HG03442 (cell line): ENCODE results near the gene DHDH.

Experiments
- ATAC-seq: cut with Tn5 transposase; IDR thresholded peaks from one replicate; pipeline ENCODE4 v1.9.1; 2021; ENCODE audit warnings: mild to moderate bottlenecking, moderate library complexity; ENCODE audit not compliant: unreplicated experiment

Gene DHDH

DNA sequence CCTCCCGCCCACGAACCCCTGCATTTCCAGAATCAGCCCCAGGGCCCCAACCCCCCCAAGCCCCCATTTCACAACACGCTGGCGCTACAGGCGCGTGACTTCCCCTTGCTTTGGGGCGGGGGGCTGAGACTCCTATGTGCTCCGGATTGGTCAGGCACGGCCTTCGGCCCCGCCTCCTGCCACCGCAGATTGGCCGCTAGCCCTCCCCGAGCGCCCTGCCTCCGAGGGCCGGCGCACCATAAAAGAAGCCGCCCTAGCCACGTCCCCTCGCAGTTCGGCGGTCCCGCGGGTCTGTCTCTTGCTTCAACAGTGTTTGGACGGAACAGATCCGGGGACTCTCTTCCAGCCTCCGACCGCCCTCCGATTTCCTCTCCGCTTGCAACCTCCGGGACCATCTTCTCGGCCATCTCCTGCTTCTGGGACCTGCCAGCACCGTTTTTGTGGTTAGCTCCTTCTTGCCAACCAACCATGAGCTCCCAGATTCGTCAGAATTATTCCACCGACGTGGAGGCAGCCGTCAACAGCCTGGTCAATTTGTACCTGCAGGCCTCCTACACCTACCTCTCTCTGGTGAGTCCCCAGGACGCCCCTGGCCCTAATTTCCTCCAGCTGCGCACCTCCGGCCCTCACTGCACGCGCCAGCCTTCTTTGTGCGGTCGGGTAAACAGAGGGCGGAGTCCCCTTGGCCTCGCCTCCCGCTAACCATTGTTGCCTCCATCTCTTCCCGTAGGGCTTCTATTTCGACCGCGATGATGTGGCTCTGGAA lies 31.7 kb downstream of the DHDH start, which contains the start of gene FTL:
TSS of gene FTL (plus strand) at position 270 of the 766 bp plus-strand sequence. CDS start at position 469, 199 bp downstream.
- ATAC-seq: peak; percentile 66

DNA sequence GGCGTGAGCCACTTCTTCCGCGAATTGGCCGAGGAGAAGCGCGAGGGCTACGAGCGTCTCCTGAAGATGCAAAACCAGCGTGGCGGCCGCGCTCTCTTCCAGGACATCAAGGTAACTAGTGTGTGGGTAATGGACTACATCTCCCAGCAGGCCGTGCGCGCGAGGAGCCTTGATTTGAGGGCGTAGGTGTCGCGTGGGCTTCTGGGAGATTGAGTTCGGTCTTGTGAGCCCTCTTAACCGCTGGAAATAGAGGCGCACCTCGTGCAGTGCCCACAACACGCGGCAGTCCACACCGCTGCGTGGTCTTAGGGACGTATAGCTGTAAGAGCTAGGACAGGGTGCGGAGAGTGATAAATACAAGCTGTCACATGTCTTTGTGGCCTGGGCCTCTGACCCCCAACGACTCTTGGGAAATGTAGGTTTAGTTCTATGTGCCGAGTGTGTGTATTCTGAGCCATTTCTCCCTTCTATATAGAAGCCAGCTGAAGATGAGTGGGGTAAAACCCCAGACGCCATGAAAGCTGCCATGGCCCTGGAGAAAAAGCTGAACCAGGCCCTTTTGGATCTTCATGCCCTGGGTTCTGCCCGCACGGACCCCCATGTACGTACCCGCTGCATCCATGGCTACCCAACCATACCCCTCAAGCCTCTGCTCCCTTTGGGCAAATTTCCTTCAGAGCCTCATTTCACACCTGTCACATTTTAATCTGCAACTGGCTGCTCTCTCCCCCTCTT lies 32.5 kb downstream of the DHDH start:
- ATAC-seq: peak; percentile 20

DNA sequence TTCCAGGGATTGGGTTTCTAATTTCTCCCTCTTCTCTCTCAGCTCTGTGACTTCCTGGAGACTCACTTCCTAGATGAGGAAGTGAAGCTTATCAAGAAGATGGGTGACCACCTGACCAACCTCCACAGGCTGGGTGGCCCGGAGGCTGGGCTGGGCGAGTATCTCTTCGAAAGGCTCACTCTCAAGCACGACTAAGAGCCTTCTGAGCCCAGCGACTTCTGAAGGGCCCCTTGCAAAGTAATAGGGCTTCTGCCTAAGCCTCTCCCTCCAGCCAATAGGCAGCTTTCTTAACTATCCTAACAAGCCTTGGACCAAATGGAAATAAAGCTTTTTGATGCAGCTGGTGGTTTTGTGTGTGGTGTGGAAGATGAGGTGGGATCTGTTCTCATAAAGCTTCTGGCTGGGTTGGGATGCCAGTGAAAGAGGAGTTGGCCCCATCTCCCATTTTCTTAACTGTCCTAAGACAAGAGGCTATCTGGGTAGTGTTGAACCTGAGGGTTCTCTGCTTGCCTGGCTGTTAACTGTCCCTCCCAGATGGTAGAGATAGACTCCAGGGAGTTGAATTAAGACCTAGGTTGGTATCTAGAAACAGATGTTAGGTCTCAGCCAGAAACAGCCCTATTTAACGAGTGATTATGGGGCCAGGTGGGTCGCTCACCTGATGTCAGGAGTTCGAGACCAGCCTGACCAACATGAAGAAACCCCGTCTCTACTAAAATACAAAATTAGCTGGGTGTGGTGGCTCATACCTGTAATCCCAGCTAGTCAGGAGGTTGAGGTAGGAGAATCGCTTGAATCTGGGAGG lies 33.2 kb downstream of the DHDH start:
- ATAC-seq: no peak

DNA sequence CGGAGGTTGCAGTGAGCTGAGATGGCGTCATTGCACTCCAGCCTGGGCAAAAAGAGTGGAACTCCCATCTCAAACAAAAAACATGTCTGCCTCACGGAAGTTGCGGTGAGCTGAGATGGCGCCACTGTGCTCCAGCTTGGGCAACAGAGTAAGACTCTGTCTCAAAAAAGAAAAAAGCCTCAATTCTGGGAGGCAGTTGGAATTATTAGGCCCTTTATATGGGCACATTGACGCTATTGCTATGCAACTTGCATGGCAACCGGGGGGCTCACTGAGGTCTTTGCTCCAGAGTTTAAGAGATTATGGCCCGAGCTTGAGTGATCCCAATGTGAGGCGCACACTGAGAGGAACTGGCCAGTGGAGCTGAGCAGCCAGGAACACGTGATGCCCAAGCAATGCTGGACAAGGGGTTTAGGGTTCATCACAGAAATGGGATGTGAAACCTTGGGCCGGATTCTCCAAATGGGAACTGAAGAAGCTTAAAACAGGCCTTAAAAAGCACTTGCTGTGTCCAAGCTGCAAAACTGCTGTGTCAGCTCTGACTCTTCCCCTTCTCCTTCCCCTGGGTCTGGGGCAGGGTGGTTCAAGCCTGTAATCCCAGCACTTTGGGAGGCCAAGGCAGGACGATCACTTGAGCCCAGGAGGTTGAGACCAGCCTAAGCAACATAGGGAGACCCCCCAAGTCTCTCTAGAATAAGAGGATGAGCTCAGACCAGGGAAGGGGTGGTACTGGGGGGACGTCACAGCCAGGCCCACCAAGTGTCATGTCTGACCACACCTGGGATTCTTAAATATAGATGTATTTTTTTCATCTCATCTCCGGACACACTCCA lies 34.1 kb downstream of the DHDH start:
- ATAC-seq: no peak

DNA sequence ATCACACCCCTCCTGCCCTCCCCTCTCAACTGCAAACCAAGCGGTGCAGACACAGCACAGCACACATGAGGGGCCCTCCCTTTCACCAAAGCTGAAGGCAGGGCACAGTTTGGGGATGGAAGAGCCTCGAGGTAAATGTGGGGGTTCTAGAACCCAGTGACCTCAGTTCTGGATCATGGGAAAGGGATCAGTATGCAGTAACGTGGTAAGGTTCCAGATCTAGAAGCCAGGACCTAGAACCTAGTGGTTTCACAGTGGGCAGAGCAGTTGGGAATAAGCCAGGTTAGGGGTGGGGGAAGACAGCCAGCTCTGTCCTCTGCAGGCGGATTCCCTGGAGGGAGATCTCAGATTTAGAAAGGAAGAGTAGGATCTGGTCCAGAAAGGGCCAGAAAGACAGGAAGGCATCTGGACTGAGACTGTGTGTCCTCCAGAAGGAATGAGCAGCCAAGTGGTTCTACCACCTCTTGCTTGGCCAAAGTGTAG lies 34.7 kb downstream of the DHDH start:
- no peak for ATAC-seq

DNA sequence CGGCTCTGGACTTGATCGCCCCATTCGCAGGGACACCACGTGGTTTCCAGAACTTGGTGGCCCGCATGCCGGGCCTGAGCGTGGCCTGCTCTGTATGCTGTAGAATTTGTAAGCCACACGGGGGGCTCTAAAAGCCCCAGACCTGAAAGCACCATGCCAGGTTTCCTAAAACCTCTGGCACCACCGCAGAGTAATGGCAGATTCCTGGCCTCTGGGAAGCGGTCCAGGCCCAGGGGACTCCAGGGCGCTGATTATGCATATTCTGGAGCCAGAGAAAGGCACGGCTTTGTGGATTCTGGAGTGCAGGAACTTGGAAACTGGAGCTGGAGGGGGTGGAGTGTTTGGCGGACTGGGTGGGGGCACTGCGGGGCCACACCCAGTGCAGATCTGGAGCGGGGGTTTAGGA lies 35.3 kb downstream of the DHDH start:
- no peak for ATAC-seq

DNA sequence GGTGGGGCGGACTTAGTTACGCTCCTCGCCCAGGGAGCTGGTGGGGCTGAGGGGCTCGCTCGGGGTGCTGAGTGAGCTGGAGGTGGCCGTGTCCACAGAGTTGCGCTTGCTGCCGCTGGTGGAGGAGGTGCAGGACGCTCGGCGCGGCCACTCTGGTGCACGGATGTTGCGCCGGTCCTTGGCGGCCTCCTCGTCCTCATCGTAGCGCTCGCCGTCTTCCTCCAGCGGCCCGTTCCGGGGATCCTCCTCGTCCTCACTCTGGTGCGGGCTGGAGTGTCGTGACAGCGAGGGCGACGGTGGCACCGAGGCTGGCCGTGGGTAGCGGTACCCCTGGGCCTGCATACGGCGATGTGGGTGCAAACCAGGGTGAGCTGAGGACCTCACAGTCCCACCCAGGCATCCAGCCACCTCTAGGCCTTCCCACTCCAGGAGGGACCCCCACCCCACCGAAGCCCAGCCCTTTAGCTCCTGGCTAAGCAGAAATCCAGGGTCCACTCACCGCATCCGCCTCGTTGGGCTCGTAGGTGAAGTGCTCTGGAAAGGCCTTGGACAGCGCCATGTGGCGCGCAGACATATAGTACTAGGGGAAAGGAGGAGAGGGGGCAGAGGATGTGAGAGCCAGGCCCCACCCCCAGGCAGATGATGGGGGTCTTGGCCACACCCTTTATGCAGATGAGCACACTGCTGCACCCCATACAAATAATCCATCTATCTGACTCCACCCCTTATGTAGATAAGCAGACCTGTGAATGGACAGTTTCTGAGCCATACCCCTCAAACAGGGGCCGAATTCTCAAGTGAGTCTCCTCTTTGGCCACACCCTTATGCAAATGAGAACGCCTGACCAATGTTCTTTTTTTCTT lies 36.0 kb downstream of the DHDH start:
- no peak for ATAC-seq

DNA sequence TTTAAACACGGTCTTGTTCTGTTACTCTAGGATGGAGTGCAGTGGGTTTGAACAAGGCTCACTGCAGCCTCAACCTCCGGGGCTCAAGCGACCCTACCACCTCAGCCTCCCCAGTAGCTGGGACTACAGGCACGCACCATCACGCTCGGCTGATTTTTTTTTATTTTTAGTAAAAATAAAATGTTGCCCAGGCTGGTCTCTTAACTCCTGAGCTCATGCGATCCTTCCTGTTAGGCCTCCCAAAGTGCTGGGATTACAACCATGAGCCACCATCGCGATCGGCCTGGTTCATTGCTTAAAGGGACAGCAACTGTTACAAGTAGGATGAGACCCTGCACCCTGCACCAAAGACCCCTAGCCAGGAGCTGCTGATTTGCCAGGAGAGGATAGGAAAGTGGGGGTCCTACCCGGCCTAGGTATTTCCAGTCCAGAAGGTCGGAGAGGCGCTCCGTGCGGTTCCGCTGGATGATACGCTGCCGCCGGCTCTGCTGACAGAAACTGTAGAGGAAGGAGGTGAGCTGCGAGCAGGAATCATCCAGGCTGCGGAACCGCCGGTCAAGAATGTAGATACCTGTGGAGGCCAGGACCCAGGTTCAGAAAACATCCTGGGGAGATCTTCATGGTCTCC lies 36.8 kb downstream of the DHDH start:
- no peak for ATAC-seq

DNA sequence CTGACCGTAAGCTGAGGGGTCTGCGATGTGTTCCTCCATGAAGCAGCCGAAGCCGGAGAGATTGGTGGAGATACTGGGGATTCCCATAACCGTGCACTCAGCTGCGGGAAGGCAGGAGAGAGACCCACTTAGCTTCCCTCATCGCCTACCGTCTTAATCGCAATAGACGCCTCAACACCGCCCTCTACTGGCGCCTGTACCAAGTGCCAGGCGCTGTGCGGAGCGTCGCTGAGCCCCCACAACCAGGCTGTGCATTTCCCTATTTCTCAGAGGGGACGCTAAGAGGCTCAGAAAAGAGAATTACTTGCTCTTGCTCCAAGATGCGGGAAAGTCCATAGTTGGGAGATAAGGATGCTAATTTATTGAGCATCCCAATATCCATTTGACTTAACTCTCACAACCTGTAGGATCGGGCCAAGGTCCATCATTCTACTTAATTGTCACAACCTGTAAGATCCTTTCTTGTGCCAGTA lies 37.5 kb downstream of the DHDH start:
- no peak for ATAC-seq

DNA sequence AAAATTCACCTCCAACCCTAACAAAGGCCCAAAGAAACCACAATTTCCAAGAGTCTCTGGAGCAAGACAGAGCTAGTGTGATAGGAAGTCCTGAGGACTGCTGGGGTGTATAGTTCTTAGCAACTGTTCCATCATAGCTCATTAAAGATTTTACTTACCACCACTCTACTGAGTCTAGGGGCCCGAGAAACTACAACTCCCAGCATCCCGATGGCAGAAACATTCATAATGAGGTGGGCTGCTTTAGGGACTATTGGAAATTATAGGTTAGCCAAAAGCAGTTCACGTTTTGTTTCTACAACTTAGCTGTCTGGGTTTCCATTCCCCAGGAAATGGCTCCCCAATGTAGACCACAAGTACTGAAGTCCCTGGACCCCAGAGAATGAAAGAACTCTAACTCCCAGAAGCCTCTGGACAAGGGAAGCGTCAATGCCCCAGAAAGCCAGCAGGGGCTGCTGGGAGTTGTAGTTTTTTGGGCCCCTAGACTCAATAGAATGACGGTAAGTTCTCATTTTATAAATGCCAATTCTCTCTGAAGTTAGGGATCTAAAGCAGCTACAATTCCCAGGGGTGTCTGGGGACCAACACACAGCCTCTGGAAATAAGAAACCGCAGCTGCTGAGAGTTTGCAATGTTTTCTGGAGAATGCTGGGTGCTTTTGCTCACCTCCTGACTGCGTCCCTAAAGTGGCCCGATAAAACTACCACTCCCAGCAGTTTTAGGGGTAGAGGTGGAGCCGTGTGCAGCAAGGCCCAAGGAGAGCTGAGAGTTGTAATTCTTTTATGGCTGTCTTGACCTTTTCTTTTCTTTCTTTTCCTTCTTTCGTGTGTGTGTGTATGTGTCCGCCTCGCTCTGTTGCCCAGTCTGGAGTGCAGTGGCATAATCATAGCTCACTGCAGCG lies 42.7 kb downstream of the DHDH start:
- no peak for ATAC-seq

DNA sequence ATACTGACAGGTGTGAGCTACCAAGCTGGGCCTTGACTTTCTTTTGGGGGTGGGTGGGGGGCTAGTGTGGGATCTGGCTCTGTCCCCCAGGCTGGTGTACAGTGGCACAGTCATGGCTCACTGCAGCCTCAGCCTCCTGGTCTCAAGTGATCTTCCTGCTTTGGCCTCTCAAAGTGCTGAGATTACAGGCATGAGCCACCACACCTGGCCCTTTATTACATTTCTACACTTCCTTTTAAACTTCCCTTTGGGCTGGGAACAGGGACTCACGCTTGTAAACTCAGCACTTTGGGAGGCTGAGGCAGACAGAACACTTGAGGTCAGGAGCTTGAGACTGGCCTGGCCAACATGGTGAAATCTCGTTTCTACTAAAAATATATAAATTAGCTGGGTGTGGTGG lies 43.6 kb downstream of the DHDH start:
- no peak for ATAC-seq

DNA sequence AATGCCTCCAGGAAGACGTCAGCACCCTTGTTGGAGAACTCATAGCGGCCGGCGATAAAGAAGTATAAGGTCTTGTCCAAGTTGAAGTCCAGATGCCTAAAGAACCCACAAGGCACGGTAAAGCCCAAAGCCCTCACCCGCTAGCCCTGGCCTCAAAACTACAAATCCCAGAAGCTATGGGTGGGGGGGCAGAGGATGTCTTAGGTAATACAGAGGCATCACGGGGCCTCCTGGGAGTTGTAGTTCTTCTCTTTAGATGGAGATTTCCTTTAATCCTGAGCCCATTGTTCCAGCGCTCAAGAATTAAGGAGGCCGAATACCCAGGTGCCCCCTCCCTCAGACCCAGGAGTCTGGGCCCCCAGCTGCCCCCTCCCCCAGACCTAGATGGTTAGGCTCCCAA lies 48.8 kb downstream of the DHDH start:
- no peak for ATAC-seq

DNA sequence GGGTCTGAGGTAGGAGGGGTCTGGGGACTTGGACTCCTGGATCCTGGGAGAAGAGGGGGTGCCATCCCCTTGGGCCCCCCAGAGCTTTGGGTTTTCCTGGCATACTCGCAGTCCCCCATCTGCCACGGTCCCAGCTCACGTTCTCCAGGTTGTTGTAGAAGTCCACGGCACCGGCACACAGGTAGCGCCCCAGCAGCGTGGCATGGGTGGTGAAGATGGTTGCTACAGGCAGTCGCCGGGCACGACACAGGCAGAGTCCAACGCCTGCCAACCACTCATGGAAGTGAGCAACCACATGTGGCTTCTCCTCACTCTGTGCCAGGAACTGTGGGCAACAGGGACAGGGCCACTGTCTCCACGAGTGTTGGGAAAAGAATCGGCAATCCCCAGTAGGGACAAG lies 52.2 kb downstream of the DHDH start:
- no peak for ATAC-seq

DNA sequence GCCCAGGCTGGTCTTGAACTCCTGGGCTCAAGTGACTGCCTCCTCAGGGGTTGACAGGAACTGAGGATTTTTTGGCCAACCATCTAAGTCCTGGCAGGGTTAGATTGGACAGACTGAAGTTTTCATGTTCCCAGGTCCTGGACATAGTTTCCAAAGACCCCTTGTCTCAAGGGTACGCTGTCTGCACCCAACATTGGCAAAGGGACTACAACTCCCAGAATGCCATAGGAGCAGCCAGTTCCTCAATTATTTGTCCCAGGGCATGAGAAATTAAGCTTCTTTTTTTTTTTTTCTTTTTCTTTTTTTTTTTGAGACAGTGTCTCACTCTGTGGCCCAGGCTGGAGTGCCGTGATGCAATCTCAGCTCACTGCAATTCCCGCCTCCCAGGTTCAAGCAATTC lies 52.7 kb downstream of the DHDH start:
- no peak for ATAC-seq

DNA sequence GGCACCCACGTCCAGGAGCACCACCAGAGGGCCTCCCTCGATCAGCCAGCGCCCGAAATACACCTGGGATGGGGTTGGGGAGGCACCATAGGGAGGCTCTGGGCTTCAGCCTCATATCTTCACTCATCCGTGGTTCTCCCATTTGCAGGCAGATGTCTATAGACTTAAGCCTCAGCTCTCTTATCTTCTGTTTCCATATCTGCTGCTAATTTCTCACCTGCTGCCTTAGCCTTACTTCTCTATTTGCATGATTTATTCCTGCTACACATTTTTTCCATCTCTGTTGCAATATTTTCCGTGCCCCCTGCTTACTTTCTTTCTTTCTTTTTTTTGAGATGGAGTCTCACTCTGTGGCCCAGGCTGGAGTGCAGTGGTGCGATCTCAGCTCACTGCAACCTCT lies 53.8 kb downstream of the DHDH start:
- ATAC-seq: no peak

DNA sequence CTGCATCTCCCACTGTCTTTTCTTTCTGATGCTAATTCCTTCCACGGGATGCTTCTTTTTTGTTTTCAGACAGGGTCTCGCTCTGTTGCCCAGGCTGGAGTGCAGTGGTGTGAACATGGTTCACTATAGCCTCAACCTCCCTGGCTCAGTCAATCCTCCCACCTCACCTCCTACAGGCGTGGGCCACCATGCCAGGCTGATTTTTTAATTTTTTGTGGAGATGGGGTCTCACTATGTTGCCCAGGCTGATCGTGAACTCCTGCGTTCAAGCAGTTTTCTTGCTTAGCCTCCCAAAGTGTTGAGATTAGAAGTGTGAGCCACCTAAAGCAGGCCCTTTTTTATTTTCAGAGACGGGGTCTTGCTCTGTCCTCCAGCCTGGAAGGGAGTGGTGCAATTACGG lies 54.8 kb downstream of the DHDH start:
- ATAC-seq: no peak

DNA sequence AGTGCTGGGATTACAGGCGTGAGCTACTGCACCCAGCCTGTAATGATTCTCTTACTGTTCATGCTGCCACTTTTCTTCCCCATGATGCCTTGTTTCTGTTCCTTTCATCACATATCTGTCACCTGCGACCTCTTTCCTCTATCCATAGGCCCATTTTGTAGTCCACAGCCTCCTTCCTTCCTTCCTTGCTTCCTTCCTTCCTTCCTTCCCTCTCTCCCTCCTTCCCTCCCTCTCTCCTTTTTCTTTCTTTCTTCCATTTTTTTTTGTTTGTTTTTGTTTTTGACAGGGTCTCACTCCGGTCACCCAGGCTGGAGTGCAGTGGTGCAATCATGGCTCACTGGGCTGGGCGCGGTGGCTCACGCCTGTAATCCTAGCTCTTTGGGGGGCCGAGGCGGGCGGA lies 55.4 kb downstream of the DHDH start:
- ATAC-seq: no peak

DNA sequence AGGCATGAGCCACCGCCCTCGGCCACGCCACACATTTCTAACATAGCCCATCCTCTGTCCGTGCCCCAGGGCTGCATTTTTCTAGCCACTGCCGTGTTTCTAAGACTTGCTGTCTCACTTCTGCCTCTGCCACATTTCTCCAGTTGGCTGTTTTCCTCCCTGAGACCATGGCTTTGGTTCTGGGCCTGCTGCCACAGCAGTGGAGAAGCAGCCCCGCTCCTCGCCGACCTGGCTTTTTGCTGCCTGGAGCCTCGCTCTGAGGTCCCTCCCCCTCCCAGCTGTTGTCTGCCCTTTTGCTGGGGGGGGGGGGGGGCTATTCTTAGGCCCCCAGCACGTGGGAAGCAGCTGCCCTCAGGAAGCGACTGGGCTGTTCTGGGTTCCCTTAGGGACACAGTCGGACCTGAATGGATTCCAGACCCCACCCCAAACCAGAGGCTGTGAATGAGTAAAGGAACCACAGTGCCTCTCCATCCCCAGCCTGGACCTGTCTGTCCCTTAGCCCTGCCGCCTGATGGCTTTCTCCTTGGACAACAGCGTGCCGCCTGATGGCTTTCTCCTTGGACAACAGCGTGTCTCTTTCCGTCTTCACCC lies 56.3 kb downstream of the DHDH start:
- ATAC-seq: no peak
